GM10266 (cell line): ENCODE data around the gene SECISBP2.
"Not testable (repeated sequence)": the region's sequence is repeated elsewhere in the genome, so short reads cannot be mapped to it uniquely, and the experiment has no call there.

Experiments used
- DNase-seq: peaks from one replicate; pipeline ENCODE4 v3.0.0; 2012; ENCODE audit errors: extremely low spot score
- TF ChIP-seq, protein P1 (sequence below): IDR thresholded peaks from 2 replicates; pipeline ENCODE4 v1.5.1; 2012; ENCODE audit warnings: mild to moderate bottlenecking, low read depth; ENCODE audit not compliant: control insufficient read depth, insufficient read depth; ENCODE audit errors: missing control alignments

SECISBP2 gene

DNA sequence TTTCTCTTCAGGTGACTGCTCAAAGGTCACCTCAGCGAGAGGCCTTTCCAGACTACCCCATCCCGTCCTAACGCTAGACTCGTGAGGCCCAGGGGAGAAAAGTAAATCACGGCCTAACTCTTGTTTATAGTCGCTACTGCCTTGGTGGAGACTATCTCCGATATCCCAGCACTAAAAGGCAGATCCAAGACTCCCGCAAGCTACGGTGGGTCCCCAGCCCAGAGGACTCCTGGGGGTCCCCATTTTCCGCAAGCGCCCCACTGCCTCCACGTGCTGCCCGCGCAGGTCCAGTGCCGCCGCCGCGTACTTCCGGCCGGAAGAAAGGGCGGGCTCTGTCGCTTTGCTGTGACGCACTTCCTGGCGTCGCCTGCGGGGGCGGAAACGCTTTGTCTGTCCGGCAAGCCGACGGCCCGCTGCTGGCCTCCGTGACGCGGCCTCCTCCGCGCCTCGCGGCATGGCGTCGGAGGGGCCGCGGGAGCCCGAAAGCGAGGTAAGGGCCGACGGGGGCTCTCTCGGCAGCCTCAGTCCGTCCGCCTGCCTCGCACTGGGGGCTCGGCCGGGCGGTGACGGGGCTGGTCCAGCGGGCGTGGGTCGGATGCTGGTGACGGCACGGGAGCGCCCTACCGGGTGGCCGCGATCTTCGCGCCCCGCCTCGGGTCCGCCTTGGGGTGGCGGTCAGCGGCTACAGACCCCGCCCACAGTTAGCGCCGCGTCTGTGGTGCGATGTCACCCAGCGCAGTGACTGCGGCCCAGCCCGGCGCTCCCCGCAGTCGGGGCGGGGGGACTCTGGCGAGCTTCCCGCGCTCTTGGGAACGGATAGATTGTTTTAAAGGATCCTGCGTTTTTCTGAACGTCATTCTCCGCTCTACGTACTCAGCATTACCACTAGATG lies at the start of gene SECISBP2:
Gene SECISBP2 (plus strand): TSS at position 378 of the 892 bp plus-strand sequence. CDS start 77 bp downstream, at position 455.
- TF ChIP-seq, protein P1, sequence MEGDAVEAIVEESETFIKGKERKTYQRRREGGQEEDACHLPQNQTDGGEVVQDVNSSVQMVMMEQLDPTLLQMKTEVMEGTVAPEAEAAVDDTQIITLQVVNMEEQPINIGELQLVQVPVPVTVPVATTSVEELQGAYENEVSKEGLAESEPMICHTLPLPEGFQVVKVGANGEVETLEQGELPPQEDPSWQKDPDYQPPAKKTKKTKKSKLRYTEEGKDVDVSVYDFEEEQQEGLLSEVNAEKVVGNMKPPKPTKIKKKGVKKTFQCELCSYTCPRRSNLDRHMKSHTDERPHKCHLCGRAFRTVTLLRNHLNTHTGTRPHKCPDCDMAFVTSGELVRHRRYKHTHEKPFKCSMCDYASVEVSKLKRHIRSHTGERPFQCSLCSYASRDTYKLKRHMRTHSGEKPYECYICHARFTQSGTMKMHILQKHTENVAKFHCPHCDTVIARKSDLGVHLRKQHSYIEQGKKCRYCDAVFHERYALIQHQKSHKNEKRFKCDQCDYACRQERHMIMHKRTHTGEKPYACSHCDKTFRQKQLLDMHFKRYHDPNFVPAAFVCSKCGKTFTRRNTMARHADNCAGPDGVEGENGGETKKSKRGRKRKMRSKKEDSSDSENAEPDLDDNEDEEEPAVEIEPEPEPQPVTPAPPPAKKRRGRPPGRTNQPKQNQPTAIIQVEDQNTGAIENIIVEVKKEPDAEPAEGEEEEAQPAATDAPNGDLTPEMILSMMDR: peak; percentile 67
- DNase-seq: peak; percentile 88

DNA sequence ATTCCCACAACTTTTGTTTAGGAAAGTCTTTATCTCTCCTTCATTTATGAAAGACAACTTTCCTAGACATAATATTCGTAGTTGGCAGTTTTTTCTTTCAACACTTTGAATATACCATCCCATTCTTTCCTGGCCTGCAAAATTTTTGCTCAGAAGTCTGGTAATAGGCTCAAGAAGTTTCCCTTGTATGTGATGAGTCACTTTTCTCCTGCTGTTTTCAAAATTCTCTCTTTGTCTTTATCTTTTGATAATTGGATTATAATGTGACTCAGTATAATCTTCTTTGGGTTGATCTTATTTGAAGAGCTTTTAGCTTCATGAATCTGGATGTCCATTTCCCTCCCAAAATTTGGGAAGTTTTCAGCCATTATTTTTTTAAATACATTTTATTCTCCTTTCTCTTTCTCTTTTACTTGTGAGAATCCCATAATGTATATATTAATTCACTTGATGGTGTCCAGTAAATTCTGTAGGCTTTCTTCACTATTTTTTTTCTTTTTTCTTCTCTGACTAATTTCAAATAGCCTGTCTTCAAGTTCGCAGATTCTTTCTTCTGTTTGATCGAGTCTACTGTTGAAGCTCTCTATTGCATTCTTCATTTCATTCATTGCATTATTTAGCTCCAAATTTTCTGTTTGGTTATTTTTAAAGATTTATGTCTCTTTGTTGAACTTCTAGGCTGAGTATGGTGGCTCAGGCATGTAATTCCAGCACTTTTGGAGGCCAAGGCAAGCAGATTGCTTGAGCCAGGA lies 44.6 kb upstream of the SECISBP2 start:
- TF ChIP-seq, protein P1: no peak
- no peak for DNase-seq

- TF ChIP-seq, protein P1: no peak
- DNase-seq: no peak
Measured at GRCh38 chr9:89274838-89275237, 43.5 kb upstream of the SECISBP2 start.

GRCh38 chr9:89276040-89276439 lies 42.3 kb upstream of the SECISBP2 start:
- DNase-seq: not testable (repeated sequence)

DNA sequence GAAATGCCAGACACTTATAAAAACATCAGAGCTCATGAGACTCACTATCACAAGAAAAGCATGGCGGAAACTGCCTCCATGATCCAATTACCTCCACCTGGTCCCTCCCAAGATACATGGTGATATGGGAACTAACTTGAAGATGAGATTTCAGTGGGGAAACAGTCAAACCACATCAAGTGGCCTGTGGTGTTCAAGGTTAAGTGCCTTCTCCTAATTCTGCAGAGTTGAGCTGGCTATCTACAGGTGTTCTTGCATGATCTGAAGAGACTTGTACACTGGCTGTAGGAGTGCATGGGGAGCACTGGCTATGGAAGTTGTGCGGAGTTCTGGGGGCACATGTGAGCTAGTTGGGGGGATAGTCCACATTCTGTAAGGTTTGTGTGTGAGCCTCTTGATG lies 41.3 kb upstream of the SECISBP2 start:
- TF ChIP-seq, protein P1: no peak
- no peak for DNase-seq

GRCh38 chr9:89277454-89277853 lies 40.8 kb upstream of the SECISBP2 start:
- DNase-seq: no peak

DNA sequence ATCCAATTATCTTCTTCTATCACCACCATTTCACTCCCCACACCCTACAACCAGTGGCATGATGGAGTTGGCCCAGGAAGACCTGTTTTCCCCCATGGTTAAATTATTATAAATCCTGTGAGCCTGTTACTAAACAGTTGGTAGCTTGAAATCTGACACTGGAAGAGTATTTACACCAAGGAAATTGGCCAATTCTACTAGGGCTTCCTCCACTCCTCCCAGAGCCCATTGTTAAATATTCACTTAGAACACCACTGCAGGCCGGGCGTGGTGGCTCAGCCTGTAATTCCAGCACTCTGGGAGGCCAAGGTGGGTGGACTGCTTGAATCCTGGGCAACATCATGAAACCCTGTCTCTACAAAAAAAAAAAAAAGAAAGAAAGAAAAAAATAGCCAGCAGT lies 39.7 kb upstream of the SECISBP2 start:
- no peak for DNase-seq
- TF ChIP-seq, protein P1: no peak

More at GRCh38 chr9:89277454-89277853, 40.8 kb upstream of the SECISBP2 start:
- TF ChIP-seq, protein P1: no peak
